Loucy (cell line): Measurements from ENCODE around the gene ZNF511.

Experiments used
- H2AFZ ChIP-seq: fragments of 200-600 bp; sonication (generic); 2 replicates; pipeline ENCODE4 v1.6.0; 2016; ENCODE audit warnings: antibody characterized with exemption, mild to moderate bottlenecking, low read length, moderate library complexity
- H3F3A ChIP-seq: fragments of 200-600 bp; 2 replicates; pipeline ENCODE4 v1.6.0; 2016; ENCODE audit warnings: antibody characterized with exemption, low read depth, mild to moderate bottlenecking
- H3K27me3 ChIP-seq: fragments of 200-600 bp; sonication (generic); 2 replicates; pipeline ENCODE4 v1.6.1; 2014; ENCODE audit warnings: low read length, mild to moderate bottlenecking; ENCODE audit not compliant: insufficient read depth, poor library complexity, severe bottlenecking
- H3K36me3 ChIP-seq: fragments of 200-600 bp; sonication (generic); 2 replicates; pipeline ENCODE4 v1.6.1; 2016; ENCODE audit warnings: low read length; ENCODE audit not compliant: insufficient read depth
- H3K4me1 ChIP-seq: fragments of 200-600 bp; sonication (generic); 2 replicates; pipeline ENCODE4 v1.5.1; 2014; ENCODE audit warnings: low read length, mild to moderate bottlenecking; ENCODE audit not compliant: insufficient read depth, poor library complexity, severe bottlenecking
- H3K4me2 ChIP-seq: fragments of 200-600 bp; sonication (generic); 2 replicates; pipeline ENCODE4 v1.6.0; 2014; ENCODE audit warnings: antibody characterized with exemption, low read length, low read depth, mild to moderate bottlenecking; ENCODE audit not compliant: poor library complexity, severe bottlenecking
- H3K4me3 ChIP-seq: fragments of 200-600 bp; sonication (generic); 2 replicates; pipeline ENCODE4 v1.5.1; 2014; ENCODE audit warnings: low read length, mild to moderate bottlenecking, mixed read lengths; ENCODE audit not compliant: poor library complexity, severe bottlenecking
- H3K79me2 ChIP-seq: fragments of 200-600 bp; sonication (generic); 2 replicates; pipeline ENCODE4 v1.6.1; 2014; ENCODE audit warnings: low read length; ENCODE audit not compliant: insufficient read depth
- H3K9ac ChIP-seq: fragments of 200-600 bp; sonication (generic); 2 replicates; pipeline ENCODE4 v1.6.0; 2014; ENCODE audit warnings: mild to moderate bottlenecking, low read depth, low read length, moderate library complexity; ENCODE audit not compliant: poor library complexity, severe bottlenecking
- H3K9me2 ChIP-seq: fragments of 200-600 bp; sonication (generic); replicated peaks from 2 replicates; pipeline ENCODE4 v1.6.1; 2016; ENCODE audit warnings: low read depth, low read length, mixed read lengths
- H3K9me3 ChIP-seq: fragments of 200-600 bp; sonication (generic); 2 replicates; pipeline ENCODE4 v1.6.1; 2014; ENCODE audit warnings: mild to moderate bottlenecking, antibody characterized with exemption, low read length, low read depth; ENCODE audit not compliant: insufficient read depth
- H4K20me1 ChIP-seq: fragments of 200-600 bp; sonication (generic); 2 replicates; pipeline ENCODE4 v1.6.0; 2014; ENCODE audit warnings: antibody characterized with exemption, low read length, mild to moderate bottlenecking; ENCODE audit not compliant: insufficient read depth, poor library complexity, severe bottlenecking
- CTCF ChIP-seq: fragments of 200-600 bp; sonication (generic); conservative IDR thresholded peaks from 2 replicates; pipeline ENCODE4 v1.5.1; 2014; ENCODE audit warnings: mild to moderate bottlenecking, antibody characterized with exemption, low read length
- EZH2phosphoT487 ChIP-seq: fragments of 200-600 bp; IDR thresholded peaks from 2 replicates; pipeline ENCODE4 v1.6.1; 2018; ENCODE audit warnings: antibody characterized with exemption, mild to moderate bottlenecking, moderate library complexity, borderline replicate concordance

ZNF511 gene

GRCh38 chr10:133349160-133349568 is 40.5 kb downstream of the ZNF511 start:
- Histone ChIP-seq H2AFZ (no peak overlapping the region), H3K27me3 (no peaks in the 10 kb centered on the region), H3K4me1 (no peaks in the 10 kb centered on the region), H3K9me3 (peaks cover 4% of the 10 kb centered on the region; the same call in 1 of the 2 replicates), H3K4me2 (no peak overlapping the region), H3K36me3 (no peaks in the 10 kb centered on the region), H3K9me2 (no peaks in the 10 kb centered on the region), H3K79me2 (no peaks in the 10 kb centered on the region), H4K20me1 (no peaks in the 10 kb centered on the region), H3K4me3 (no peak overlapping the region), H3F3A (no peaks in the 10 kb centered on the region), H3K9ac (no peak overlapping the region)
- no peak for TF ChIP-seq CTCF
- no peak for TF ChIP-seq EZH2phosphoT487

GRCh38 chr10:133349577-133350011 is 40.9 kb downstream of the ZNF511 start:
- Histone ChIP-seq H3K36me3 (no peaks in the 10 kb centered on the region), H3K4me2 (no peak overlapping the region), H3K9ac (no peak overlapping the region), H4K20me1 (no peaks in the 10 kb centered on the region), H3K79me2 (no peaks in the 10 kb centered on the region), H2AFZ (no peak overlapping the region), H3K9me3 (peaks cover 4% of the 10 kb centered on the region; the same call in 1 of the 2 replicates), H3K4me3 (no peak overlapping the region), H3K27me3 (no peaks in the 10 kb centered on the region), H3F3A (no peaks in the 10 kb centered on the region), H3K9me2 (no peaks in the 10 kb centered on the region), H3K4me1 (no peaks in the 10 kb centered on the region)
- TF ChIP-seq EZH2phosphoT487 (no peak), CTCF (no peak)

DNA sequence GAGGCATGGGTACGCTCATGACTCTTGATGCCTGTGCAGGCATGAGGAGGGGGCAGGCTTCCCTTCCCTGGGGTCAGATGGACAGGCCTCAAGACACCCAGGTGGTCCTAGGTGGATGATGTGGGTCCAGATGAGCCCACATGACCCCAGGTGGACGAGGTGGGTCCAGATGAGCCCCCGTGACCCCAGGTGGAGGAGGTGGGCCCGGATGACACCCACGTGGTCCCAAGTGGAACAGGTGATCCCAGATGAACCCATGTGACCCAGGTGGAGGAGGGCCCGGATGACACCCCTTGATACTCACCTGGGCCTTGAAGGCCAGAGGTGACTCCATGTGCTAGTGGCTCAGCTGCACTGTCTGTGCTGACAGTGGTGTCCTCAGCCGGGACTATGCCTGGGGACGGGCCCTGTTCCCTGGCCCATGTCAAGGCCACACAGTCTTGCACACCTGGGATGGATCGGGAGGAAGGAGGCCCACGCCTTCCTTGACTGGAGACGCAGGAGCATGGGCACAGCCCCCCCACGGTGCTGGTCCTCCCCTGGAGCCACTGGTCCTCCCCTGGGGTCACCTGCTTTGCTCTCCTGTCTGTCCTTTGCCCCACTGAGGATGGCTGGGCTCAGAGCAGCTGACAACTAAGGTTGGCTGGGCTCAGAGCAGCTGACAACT is 41.7 kb downstream of the ZNF511 start:
- H3K4me2 ChIP-seq = no peak overlapping the region

More for the DNA sequence above, 41.7 kb downstream of the ZNF511 start:
- H3F3A ChIP-seq = no peaks in the 10 kb centered on the region
- H3K4me3 ChIP-seq = no peak overlapping the region
- H3K9ac ChIP-seq = no peak overlapping the region
- H3K36me3 ChIP-seq = no peaks in the 10 kb centered on the region
- H4K20me1 ChIP-seq = no peaks in the 10 kb centered on the region
- H3K9me3 ChIP-seq = no peaks in the 10 kb centered on the region; the same call in 1 of the 2 replicates
- no peaks in the 10 kb centered on the region for H3K4me1 ChIP-seq
- no peak overlapping the region for H2AFZ ChIP-seq
- H3K27me3 ChIP-seq = no peaks in the 10 kb centered on the region
- no peaks in the 10 kb centered on the region for H3K9me2 ChIP-seq
- TF ChIP-seq CTCF = no peak
- TF ChIP-seq EZH2phosphoT487 = no peak
- H3K79me2 ChIP-seq = no peaks in the 10 kb centered on the region
